ENCODE results near the gene PPFIA2.

DNA sequence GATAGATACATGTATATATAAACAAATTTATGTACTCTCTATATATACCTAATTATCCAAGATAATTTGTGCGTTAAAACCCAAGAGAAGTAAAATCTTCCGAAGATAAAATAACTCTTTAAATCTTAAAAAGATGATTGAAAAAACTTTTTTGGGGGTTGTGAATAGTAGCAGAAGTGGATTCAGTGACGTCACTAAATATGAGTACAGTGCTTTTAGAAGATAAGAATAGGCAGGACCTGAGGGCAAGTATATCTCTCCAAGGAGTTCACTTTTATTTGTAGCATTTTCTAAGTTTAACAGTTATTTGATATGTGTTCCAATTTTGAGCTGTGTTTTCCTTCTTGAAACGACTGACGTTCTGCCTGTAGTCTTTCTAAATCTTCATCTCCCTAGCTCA, 319.8 kb downstream of the PPFIA2 start:
- no peak for TF ChIP-seq EZH2 (IDR thresholded peaks at IDR 0.05; ENCODE audit: borderline replicate concordance, low read length)
- TF ChIP-seq, protein P1, sequence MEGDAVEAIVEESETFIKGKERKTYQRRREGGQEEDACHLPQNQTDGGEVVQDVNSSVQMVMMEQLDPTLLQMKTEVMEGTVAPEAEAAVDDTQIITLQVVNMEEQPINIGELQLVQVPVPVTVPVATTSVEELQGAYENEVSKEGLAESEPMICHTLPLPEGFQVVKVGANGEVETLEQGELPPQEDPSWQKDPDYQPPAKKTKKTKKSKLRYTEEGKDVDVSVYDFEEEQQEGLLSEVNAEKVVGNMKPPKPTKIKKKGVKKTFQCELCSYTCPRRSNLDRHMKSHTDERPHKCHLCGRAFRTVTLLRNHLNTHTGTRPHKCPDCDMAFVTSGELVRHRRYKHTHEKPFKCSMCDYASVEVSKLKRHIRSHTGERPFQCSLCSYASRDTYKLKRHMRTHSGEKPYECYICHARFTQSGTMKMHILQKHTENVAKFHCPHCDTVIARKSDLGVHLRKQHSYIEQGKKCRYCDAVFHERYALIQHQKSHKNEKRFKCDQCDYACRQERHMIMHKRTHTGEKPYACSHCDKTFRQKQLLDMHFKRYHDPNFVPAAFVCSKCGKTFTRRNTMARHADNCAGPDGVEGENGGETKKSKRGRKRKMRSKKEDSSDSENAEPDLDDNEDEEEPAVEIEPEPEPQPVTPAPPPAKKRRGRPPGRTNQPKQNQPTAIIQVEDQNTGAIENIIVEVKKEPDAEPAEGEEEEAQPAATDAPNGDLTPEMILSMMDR (IDR thresholded peaks at IDR 0.05; ENCODE audit: low read length) = no peak
